Glutamatergic neuron (in vitro differentiated cells): Measurements from ENCODE around the gene CCL27. TPM values are rescaled to one million over a fixed set of nuclear protein-coding genes. Genes with fewer than 3 reads are reported as not detected.

Source experiments
- DNase-seq: peaks from one replicate; pipeline ENCODE4 v3.0.0; 2022
- H3K27ac Mint-ChIP-seq: one replicate; pipeline ENCODE4 v1.8.0; 2020; ENCODE audit warnings: mild to moderate bottlenecking, mixed read lengths, inconsistent platforms; ENCODE audit not compliant: unreplicated experiment
- H3K27me3 Mint-ChIP-seq: one replicate; pipeline ENCODE4 v1.8.0; 2020; ENCODE audit warnings: mild to moderate bottlenecking, moderate library complexity, mixed read lengths, inconsistent platforms; ENCODE audit not compliant: unreplicated experiment
- H3K36me3 Mint-ChIP-seq: one replicate; pipeline ENCODE4 v1.8.0; 2020; ENCODE audit warnings: mild to moderate bottlenecking, mixed read lengths, inconsistent platforms; ENCODE audit not compliant: unreplicated experiment
- H3K4me1 Mint-ChIP-seq: one replicate; pipeline ENCODE4 v1.8.0; 2020; ENCODE audit warnings: mild to moderate bottlenecking, low read depth, mixed read lengths, inconsistent platforms; ENCODE audit not compliant: unreplicated experiment
- H3K4me3 Mint-ChIP-seq: one replicate; pipeline ENCODE4 v1.8.0; 2020; ENCODE audit warnings: mild to moderate bottlenecking, mixed read lengths, inconsistent platforms; ENCODE audit not compliant: unreplicated experiment
- H3K9me3 Mint-ChIP-seq: one replicate; pipeline ENCODE4 v1.8.0; 2020; ENCODE audit warnings: mild to moderate bottlenecking, moderate library complexity, mixed read lengths, inconsistent platforms; ENCODE audit not compliant: unreplicated experiment
- total RNA-seq: library from RNA; stranded (reverse); fragmentation: NEBNext Ultra II Directional; extraction: Animal tissue kit (Norgen Biotek cat#: 25700); gene quantifications from one replicate; pipeline ENCODE4 v1.2.1, GENCODE V29; 2021; ENCODE audit not compliant: unreplicated experiment
- TF ChIP-seq, protein P1 (sequence below): fragments of 200-600 bp; sonication (generic); IDR thresholded peaks from one replicate; pipeline ENCODE4 v1.5.0; 2021; ENCODE audit not compliant: partially characterized antibody, unreplicated experiment

CCL27 gene
- total RNA-seq, 1 donor from 2014 or later: 1.7 TPM

DNA sequence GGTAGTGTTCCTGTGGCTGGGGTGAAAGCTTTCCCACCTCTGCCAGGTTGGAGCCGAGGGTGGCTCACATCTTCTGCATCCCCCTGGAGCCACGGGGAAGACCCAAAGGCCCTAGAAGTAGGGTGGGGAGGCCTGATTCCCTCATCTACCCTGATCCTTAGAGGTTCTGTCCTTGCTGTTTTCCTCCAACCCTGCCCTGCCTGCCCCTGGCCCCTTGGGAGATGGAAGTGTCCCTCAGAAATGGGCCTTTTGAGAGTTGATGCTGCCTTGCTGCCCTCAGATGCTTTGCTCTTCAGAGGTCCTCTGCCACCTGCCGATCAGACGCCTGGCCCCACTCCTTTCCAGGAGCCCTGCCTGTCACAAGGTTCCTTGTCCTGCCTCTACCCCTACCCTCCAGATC, 22.4 kb upstream of the CCL27 start:
- no peak overlapping the region for H3K4me3 Mint-ChIP-seq
- H3K27ac Mint-ChIP-seq: no peak overlapping the region
- no peaks in the 10 kb centered on the region for H3K4me1 Mint-ChIP-seq

DNA sequence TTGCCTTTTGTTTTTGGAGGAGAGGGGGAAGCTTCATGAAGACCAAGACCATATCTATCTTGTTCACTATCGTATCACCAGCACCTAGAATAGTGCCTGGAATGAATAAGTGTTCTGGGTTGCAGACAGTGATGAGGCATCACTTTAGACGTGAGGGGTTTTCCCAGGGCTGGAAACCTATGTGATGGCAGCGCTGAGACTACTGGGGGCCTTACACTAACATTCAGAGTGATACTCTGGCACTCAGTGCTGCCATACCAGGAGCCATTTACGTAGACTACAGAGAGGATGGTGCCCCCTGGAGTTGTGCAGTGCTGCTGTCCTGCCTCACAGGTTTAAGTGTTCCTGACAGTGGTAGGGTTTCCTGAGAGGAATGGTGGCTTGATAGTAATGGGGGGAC, 21.7 kb upstream of the CCL27 start:
- TF ChIP-seq, protein P1, sequence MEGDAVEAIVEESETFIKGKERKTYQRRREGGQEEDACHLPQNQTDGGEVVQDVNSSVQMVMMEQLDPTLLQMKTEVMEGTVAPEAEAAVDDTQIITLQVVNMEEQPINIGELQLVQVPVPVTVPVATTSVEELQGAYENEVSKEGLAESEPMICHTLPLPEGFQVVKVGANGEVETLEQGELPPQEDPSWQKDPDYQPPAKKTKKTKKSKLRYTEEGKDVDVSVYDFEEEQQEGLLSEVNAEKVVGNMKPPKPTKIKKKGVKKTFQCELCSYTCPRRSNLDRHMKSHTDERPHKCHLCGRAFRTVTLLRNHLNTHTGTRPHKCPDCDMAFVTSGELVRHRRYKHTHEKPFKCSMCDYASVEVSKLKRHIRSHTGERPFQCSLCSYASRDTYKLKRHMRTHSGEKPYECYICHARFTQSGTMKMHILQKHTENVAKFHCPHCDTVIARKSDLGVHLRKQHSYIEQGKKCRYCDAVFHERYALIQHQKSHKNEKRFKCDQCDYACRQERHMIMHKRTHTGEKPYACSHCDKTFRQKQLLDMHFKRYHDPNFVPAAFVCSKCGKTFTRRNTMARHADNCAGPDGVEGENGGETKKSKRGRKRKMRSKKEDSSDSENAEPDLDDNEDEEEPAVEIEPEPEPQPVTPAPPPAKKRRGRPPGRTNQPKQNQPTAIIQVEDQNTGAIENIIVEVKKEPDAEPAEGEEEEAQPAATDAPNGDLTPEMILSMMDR: no peak

More for the DNA sequence above, 22.4 kb upstream of the CCL27 start:
- peaks cover 6% of the 10 kb centered on the region for H3K36me3 Mint-ChIP-seq
- TF ChIP-seq, protein P1: no peak
- DNase-seq: no peak
- peaks cover 9% of the 10 kb centered on the region for H3K9me3 Mint-ChIP-seq
- H3K27me3 Mint-ChIP-seq: no peaks in the 10 kb centered on the region

DNA sequence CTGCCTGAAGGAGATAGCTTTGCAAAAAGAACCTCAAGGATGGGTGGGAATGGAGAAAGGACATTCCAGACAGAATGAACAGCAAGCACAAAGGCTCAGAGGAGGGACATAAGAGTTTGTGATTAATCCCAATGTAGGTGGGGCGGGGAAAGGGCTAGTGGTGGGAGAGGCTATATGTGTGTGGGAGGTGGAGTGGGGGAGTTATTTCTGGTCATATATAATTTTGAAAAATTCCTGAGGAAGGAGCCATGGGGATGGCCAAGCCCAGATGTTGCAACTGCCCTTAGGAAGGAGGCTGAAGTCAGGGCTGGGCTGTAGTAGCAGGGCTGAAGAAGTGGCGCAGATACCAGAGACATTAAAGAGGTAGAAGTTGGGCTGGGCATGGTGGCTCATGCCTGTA, 13.4 kb upstream of the CCL27 start:
- Mint-ChIP-seq H3K4me3 (no peak overlapping the region), H3K36me3 (no peaks in the 10 kb centered on the region), H3K27me3 (no peaks in the 10 kb centered on the region), H3K4me1 (peaks cover 9% of the 10 kb centered on the region), H3K27ac (no peak overlapping the region), H3K9me3 (peaks cover 6% of the 10 kb centered on the region)
- TF ChIP-seq, protein P1: no peak
- no peak for DNase-seq

More for the DNA sequence above, 21.7 kb upstream of the CCL27 start:
- Mint-ChIP-seq H3K36me3 (peaks cover 6% of the 10 kb centered on the region), H3K4me3 (no peak overlapping the region), H3K27ac (no peak overlapping the region), H3K9me3 (peaks cover 9% of the 10 kb centered on the region), H3K4me1 (no peaks in the 10 kb centered on the region), H3K27me3 (no peaks in the 10 kb centered on the region)
- no peak for DNase-seq

DNA sequence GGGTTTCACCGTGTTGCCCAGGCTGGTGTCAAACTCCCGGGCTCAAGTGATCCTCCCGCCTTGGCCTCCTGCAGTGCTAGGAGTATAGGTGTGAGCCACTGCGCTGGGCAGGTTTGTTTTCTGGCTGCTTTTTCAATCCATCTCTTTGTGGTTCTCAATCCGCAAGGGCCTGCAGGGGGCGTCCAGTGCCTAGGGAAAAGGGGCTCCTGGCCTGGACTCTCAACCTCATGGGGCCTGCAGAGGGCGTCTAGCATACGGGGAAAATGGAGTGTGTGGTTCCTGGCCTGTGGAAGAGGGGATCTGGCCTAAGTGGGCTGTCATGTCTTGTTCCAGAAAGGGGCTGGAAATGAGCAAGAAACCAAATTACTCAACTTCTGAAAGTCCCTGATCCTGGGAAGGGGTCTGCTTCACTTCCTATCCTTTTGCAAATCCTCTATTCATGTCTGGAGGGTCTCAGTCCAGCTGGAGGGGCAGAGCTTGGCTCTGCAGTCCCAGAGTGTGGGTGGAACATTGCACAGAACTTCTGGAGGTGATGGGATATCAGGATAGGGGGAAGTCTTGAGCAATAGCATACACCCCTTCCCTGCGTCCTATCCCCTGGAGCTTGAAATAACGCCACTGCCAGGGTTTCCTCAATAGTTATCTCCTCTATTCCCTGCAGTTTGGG, 12.7 kb upstream of the CCL27 start:
- H3K27ac Mint-ChIP-seq: no peak overlapping the region
- no peaks in the 10 kb centered on the region for H3K36me3 Mint-ChIP-seq
- peaks cover 11% of the 10 kb centered on the region for H3K4me1 Mint-ChIP-seq
- no peaks in the 10 kb centered on the region for H3K27me3 Mint-ChIP-seq
- H3K4me3 Mint-ChIP-seq: peak overlapping the region; percentile 34
- TF ChIP-seq, protein P1: peak; percentile 65
- DNase-seq: peak; percentile 82
- H3K9me3 Mint-ChIP-seq: peaks cover 7% of the 10 kb centered on the region

DNA sequence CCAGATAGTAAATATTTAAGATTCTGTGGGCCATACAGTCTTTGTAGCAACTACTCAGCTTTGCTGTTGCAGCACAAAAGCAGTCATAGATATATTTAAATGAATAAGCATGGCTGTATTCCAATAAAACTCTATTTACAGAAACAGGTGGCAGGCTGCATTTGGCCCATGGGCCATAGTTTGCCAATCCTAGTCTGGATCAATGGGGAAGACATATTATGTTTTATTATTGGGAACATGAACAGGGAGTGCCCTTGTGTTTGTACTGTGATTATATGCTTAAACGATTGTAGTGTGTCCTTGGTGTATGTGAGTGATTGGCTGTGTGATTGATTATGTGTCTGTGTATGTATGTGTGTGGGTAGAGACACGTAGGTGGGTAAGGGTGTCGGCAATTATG, 12.0 kb upstream of the CCL27 start:
- TF ChIP-seq, protein P1: no peak
- Mint-ChIP-seq H3K4me3 (peak overlapping the region; percentile 71), H3K36me3 (peaks cover 2% of the 10 kb centered on the region), H3K9me3 (peaks cover 7% of the 10 kb centered on the region), H3K27me3 (no peaks in the 10 kb centered on the region), H3K27ac (peak overlapping the region; percentile 31), H3K4me1 (peaks cover 11% of the 10 kb centered on the region)
- no peak for DNase-seq
